Skin of body (tissue), 2 donors: ENCODE data around the gene TBC1D17. TPM values are rescaled to one million over a fixed set of nuclear protein-coding genes. Genes with fewer than 3 reads are reported as not detected.
A peak's percentile ranks its signal among the peaks of the same experiment; 100 is the strongest.

Experiments
- DNase-seq: peaks from one replicate; lab custom pipeline; 2025; lab: John Stamatoyannopoulos, UW
- total RNA-seq: library from RNA; depleted of rRNA; stranded (reverse); fragments of >200 nt; gene quantifications from one replicate; pipeline ENCODE4 v1.2.3, GENCODE V29; 2014

The TBC1D17 gene
- total RNA-seq, 1 donor from 2014 or later: 12.9 TPM

DNA sequence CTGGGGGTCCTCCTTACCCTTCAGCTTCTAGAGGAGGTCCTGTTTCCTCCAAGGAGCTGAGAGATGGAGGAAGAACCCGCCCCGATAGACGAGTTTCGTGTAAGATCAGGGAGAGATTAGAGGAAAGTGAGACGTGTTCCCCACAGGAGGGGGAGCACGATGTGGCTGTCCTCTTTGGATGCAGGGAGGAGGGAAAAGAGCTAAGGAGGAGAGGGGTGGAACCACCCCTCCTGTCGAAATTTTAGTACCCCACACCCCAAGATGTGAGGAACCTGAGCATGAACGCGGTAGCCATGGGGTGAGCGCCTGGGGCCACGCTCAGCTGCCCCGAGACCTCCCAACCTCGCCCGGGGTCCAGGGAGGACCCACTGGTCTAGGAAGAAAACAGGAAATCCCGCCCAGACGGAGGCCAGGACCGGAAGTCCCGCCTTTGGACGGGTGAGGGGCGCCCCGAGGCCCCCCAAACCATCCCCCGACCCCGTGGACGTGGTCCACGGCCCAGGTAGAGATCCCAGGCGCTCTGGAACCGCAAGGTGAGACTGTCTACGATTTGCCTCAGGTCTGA, 1.6 kb upstream of the TBC1D17 start:
- DNase-seq: peak; percentile 57

DNA sequence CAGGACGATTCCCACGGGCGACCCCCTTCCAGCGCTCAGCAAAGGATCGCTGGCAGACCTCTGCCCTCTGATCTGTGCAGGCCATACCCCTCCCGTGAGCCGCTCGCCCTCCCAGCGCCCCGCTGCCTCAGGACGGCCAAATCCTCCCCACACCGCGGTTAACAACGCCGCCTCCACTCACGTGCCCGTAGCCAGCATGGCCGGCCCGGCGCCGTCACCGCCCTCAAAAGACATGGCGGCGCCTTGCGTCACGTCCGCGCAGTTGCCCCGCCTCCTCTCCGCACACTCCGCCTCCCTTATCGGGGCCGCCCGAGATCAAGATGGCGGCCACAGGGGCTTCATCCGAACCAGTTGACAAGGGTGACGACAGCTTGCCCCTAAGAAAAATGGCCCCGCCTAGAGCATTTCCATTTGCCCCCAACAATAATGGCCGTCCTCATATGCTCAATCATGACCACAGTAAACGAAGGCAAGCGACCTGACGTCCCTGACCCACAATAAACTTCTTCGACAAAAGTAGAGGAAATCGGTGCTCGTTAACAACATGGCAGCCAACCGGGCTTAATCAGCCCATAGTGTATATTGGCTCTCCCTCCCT, 981 bp upstream of the TBC1D17 start:
- peak; percentile 99 for DNase-seq

DNA sequence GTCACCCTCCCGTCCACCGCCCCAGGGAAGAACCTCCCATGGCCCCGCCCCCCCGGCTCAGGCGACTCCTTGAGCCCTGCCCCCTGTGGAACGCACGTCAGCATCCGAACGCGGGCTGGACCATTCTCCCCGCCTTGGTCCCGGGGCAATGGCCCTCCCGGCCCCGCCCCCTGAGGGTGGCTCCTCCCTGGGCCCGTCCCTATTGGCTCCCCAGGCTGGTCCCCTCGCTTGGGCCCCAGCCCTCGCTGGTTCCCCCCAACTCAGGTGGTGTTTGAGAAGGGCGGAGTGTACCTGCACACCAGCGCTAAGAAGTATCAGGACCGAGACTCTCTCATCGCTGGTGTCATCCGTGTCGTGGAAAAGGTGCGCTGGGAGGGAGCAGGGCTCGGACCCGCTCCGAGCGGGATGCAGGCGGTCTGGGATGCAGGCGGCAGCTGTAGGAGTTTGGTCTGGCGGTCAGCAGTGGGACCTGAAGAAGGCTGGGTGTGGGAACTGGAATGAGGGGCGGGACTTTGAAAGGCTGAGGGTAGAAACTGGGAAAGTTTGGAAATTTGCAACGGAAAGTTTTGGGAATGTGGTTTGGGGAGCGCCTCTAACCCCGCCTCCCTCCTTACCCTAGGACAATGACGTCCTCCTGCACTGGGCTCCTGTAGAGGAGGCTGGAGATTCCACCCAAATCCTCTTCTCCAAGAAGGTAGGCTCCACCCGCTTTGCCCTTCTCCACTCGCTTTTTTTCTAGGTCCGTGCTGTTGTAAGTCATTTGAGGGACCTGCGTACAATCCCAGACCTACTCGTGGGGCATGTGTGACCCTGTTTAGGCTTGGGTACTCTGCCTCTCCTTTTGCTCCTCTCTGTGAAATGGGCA, 609 bp downstream of the TBC1D17 start:
- peak; percentile 98 for DNase-seq

DNA sequence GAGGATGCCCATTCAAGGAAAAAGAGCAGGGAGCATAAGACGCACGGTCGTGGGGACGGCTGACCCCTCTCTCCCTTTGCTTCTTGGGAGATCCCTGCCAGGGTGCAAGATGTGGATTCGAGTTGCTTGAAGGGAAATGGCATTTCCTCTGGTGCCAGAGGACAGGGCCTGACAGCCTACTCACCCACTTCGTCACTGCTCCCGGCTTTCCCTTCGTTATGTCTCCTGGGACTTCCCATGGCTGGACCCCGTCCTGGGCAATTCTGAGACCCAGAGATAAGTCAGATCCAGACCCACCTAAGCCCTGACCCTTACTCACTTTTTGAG, 1.2 kb downstream of the TBC1D17 start:
- DNase-seq: no peak

DNA sequence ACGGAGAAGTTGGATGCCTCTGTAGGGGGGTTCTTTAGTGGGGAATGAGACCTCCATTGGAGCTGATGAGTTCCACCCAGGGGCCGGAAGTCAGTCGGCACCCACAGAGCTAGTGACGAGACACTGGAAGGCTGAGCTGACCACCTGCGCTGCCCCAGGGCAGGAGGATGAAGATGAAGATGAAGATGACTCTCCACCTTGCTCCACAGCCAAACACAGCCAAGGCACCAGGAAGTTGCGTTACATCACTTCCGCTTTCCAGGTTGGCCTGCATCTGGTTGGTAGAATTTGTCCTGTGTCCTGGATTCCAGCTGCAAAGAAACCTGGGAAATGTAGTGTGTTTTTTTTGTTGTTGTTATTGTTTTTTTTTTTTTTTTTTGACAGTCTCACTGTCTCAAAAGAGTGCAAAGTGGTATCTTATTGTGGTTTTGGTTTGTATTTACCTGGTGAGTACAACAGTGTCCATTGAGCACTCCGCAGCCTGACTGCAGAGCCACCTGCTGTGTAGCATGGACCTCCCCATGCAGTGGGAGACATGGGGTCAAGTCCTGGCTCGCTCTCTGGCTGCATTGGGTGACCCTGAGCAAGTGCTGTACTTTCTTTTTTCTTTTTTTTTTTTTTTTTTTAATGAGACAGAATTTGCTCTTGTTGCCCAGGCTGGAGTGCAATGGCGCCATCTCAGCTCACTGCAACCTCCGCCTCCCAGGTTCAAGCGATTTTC, 1.9 kb downstream of the TBC1D17 start:
- peak; percentile 20 for DNase-seq

DNA sequence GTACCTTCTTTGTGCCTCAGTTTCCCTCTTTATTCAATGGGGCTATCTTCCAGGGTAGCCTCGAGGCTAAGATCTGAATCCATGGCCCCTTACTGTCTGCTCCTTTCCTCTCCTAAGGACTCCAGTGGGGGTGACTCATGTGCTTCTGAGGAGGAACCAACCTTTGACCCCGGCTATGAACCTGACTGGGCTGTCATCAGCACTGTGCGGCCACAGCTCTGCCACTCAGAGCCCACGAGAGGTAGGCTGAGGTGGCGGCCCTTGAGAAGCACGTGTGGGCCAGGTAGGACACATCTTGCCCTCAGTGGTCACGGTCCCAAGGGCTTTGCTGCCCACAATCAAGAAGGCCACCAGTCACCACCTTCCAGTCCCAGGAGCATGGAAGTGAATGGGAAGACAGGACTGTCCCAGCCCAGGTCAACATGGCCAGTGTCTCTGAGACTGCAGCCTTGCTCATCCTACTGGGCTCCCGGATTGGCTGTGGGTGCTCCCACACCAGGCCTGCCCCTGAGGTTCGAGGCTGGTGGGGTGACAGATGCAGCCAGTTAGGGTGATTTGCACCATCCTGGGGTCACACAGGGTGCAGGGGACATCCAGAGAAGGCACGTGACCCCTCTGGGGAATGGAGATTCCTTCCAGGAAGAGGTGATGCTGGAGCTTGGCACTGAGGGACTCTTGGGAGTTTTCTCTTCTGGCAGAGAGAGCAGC, 2.8 kb downstream of the TBC1D17 start:
- DNase-seq: no peak

DNA sequence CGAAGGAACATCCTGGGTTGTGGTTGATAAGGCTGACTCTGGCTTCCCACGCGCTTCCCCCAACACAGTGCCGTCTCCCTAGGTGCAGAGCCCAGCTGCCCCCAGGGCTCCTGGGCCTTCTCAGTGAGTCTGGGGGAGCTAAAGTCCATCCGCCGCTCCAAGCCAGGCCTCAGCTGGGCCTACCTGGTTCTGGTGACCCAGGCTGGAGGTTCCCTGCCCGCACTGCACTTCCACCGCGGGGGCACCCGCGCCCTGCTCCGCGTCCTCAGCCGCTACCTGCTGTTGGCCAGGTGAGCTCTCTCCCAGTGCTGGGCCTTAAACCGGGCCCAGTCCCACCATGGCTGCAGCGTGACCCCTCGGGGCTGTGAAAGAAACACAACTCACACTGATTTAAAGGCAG, 3.7 kb downstream of the TBC1D17 start:
- DNase-seq: no peak

DNA sequence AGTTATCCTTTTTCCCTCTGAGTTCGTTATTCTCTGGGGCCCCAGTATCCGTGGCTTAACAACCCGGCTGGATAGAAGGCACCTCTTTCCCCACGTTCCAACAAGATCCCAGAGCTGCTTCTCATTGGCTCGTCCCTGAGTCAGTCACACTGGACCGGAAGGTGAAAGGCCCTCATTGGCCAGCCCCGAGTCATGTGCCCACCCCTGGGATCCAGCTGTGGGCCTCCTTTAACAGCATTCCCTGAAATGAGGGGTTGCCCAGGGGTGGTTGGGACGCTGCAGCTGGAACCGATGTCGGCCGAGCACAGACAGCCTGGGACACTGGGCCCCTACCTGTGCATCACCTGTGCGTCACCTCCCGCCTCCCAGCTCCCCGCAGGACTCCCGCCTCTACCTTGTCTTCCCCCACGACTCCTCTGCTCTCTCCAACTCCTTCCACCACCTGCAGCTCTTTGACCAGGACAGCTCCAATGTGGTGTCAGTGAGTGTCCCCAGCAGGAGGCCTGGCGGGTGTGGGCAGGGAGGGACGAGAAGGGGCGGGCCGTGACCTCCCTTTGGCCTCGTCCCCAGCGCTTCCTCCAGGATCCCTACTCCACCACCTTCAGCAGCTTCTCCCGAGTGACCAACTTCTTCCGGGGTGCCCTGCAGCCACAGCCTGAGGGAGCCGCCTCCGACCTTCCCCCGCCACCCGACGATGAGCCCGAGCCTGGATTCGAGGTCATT, 4.3 kb downstream of the TBC1D17 start:
- DNase-seq: no peak

DNA sequence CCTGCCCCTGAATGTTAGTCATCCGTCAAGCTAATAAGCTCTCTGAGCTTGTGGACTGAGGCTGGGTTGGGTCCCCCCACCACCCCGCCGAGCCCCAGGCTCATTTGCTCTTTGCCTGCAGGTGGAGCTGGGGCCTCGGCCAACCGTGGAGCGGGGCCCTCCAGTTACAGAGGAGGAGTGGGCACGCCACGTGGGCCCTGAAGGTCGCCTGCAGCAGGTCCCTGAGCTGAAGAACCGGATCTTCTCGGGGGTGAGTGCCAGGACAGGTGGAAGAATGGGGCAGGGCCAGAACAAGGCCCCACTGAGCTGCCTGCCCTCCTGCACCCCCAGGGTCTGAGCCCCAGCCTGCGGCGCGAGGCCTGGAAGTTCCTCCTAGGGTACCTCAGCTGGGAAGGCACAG, 5.1 kb downstream of the TBC1D17 start:
- no peak for DNase-seq

DNA sequence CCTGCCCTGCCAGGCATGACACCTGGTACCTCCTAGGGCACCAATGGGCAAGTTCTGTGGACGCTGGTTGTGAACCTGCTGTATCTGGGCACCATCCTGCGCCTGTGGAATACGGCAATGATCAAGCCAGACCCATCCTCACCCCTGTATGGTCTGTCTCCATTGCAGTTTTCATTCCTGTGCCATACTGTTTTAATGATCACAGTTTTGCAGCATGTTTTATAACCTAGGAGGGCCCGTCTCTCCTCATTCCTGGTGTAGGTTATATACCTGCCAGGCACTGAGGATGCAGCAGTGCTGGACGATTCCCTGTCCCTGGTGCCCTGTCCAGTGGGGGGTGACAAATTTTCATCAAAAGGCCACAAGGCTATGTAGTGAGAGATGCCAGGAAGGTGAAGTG, 5.6 kb downstream of the TBC1D17 start:
- no peak for DNase-seq

DNA sequence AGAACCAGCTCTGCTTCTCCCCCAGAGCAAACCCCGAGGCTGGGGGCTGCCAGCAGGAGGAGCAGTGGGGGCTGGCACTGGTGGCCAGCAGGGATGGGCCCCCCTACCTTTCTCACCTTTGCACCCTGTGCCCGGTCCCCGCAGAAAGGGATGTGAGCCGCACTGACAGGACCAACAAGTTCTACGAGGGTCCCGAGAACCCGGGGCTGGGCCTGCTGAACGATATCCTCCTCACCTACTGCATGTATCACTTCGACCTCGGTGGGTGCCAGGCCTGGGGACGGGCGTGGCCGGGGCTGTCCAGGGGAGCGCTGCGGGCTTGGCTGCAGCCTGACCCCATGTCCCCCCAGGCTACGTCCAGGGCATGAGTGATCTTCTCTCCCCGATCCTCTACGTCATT, 6.6 kb downstream of the TBC1D17 start:
- DNase-seq: no peak

DNA sequence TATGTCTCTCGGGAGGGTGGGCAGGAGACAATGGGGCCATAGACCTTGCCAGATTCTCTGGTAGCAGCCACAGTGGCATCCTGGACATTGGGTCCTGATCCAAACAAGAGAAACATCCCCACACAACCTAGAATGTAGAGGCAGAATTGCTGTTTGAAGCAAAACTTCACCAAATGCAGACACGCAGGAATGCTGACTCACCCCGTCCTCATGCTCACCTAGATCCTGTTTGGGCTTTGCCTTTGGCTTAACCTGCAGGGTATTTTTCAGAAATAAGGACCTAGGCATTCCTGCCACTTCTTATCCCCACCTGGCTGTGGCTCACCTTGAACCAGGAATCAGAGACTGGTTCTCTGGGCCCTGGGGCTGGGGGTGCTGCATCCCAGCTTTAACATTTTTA, 7.3 kb downstream of the TBC1D17 start:
- no peak for DNase-seq

DNA sequence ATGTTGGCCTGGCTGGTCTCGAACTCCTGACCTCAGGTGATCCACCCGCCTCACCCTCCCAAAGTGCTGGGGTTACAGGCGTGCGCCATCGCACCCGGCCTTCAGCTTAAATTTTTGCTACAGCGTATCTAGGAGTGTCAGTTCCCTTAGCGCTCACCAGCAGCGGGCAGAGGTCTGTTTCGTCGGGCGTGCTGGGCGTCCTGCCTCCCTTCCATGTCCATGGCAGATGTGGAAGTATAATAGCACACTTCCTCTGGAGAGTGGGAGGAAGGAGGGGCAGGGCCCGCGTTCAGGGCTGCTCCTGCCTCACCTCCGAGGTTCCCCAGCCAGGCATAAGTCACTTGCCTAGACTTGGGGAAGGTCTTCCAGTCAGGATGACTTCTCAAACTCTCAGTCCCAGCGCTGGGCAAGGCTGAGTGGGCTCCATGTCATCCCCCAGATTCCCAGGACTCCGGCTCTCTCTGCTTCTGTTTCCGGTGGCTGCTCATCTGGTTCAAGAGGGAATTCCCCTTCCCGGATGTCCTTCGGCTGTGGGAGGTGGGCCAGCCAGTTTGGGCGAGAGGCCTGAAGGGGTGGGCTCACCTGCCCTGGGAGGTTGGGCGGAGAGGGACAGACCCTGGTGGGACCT, 9.6 kb downstream of the TBC1D17 start:
- DNase-seq: no peak

DNA sequence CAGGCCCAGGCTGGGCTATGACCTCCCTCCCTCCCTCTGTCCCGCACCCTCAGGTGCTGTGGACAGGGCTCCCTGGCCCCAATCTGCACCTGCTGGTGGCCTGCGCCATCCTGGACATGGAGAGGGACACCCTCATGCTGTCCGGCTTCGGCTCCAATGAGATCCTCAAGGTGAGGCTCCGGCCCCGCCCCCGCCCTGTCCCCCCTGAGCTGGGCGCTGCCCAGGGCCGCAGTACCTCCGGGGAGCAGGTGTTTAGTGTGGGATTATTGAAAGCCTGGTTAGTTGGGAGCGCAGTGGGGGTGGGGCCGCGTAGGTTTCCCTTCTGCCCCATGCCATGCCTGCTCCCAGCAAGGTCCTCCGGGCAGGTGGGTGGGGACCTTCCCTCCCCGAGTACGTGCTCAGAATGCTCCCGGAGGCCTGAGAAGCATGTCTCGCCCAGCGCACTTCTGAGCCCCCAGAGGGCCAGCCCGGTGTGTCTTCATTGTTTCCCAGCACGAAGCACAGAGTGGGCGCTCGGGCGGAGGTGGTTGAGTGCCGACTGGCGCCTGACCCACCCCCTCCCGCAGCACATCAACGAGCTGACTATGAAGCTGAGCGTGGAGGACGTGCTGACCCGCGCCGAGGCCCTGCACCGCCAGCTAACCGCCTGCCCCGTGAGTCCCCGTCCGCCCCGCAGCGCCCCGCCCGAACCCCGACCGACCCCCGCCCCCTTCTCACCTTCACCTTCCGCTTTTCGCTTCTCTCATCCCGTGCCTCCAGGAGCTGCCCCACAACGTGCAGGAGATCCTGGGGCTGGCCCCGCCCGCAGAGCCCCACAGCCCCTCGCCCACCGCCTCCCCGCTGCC, 10.4 kb downstream of the TBC1D17 start:
- no peak for DNase-seq

DNA sequence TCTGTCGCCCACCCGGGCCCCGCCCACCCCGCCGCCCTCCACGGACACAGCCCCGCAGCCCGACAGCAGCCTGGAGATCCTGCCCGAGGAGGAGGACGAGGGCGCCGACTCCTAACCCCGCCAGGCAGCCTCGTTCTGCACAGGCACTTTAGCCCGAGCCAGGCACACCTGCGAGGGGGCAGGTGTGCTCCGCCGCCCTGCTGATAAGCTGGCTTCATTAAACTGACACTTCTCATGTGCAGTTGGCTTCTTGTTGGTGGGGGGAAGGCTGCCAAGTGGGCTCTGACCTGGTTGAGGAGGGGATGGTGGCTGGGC, 11.0 kb downstream of the TBC1D17 start:
- DNase-seq: no peak

DNA sequence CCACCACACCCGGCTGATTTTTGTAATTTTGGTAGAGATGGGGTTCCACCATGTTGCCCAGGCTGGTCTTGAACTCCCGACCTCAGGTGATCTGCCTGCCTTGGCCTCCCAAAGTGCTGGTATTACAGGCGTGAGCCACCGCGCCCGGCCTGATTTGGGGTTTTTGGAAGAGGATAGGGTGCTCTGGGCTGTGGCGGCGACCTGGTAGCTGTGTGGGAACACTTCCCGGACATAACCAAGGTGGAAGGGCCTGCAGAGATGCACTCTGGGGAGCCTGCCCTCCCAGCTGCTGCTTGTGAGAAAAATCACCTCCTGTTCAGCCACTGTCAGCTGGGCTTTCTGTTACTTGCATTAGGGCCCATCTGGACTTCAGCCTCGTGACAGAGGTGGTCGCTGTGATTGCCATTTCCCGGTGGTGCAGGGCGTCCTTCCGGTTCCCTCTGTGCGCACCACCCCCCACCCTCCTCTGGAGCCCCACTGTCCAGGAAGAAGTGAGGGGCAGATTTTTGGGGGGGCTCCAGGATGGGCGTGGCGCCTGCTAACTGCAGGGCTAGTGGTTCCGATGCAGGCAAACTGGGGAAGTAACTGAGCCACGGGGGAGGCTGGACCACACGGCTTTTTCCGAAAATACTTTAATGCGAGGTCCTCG, 11.7 kb downstream of the TBC1D17 start:
- no peak for DNase-seq

DNA sequence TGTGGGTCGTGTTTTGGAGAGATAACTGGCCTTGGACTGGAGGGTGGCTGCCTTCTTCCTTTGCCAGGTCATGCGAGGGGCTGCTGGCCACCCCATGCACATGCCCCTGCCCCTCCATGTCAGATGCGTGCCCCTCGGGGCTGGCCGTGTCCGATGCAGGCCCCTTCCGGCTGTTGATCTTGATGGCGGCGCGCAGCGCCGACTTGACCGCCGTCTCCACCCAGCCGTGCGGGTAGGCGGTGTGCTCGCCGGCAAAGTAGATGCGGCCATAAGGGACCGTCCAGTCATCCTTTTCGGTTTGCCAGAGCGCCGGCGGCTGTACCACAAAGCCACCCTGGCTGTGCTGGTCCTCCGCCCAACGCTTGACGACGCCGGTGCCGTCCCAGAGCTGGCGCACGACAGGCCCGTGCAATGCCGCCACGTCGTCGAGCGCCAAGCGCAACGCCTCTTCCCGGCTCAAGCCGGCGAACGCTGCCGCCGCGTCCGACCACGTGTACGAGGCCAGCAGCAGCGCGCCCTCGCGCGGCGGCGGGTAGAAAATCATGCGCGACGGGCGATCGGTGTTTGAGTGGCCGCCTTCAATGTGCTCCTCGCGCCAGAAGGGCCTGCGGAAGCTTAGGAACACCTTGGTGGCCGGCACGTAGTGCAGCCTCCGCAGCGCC, 12.3 kb downstream of the TBC1D17 start:
- peak; percentile 22 for DNase-seq
